GM21515 (cell line): Measurements from ENCODE around the gene CRYZL1.
A peak's percentile ranks its signal among the peaks of the same experiment; 100 is the strongest.
"Not testable (repeated sequence)": the region's sequence is repeated elsewhere in the genome, so short reads cannot be mapped to it uniquely, and the experiment has no call there.

Experiments used
- ATAC-seq: cut with Tn5 transposase; IDR thresholded peaks from one replicate; pipeline ENCODE4 v1.9.1; 2021; ENCODE audit not compliant: unreplicated experiment

The CRYZL1 gene

GRCh38 chr21:33640697-33641351 is 717 bp downstream of the CRYZL1 start:
- ATAC-seq = no peak

DNA sequence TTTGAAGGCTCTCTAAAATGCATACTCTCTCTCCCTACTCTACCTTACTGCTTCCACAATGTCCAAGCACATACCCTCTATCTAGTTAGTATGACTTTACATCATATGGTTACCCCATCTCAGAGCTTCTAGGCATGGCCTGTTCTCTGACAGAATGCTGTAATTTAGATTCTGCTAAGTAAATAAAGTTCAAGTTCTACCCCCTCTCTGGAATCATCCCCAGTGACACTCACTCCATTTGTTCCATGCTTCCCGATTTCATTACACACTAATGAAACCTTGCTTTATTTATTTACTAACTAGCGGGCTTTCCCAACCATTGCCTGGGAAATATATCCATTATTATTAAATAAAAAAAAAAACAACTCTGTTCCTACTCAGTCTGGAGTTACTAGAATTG is 7.3 kb downstream of the CRYZL1 start:
- no peak for ATAC-seq

DNA sequence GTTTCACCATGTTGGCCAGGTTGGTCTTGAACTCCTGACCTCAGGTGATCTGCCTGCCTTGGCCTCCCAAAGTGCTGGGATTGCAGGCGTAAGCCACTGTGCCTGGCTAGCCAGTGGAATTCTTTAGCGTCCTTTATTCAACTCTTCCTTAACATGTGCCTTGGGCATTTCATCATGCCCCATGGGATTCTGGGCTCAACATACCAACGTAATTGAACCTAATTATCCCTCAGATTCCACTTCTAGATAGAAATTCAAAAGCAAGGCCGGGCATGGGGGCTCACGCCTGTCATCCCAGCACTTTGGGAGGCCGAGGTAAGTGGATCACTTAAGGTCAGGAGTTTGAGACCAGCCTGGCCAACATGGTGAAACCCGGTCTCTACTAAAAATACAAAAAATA is 15.4 kb downstream of the CRYZL1 start:
- ATAC-seq = not testable (repeated sequence)

DNA sequence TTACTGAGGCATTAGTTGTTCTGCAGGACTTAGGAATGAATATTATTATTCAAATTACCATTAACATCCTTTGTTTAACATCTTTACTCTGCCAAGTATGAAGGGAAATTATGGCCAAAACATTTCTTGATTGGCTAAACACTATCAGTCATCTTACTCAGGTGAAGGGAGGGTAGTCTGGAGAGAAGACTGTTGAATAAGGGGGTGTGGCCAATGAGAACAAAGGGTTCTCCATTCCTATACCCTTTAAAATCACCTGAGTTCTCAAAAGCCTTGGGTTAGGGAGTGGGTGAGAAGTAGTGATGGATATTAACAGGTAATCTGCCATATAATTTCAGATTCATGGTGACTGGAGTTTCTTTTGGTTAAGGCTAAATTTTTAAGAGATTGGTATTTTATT is 19.3 kb downstream of the CRYZL1 start:
- no peak for ATAC-seq

DNA sequence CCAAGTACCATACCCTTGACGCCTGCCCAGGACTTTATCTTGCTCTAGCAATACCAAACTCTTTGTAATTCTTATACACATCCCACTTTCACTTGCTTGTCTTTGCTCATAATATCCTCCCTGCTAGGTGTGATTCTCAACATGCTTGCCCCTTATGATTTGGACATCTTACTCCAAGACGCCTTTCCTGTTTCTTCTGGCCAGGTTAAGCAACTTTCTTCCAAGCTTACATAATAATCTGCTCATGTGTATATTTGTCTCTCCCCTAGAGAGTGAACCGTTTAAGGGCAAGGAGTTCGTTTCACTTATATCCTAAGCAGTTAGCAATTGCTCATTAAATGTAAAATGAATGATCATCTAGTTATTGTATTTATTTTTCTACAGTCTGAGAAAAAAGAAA is 21.8 kb downstream of the CRYZL1 start:
- ATAC-seq = no peak

GRCh38 chr21:33618407-33618806 is 23.1 kb downstream of the CRYZL1 start:
- no peak for ATAC-seq

- ATAC-seq = not testable (repeated sequence)
Measured at GRCh38 chr21:33617565-33617964, 24.0 kb downstream of the CRYZL1 start.

GRCh38 chr21:33611006-33611744 is 30.4 kb downstream of the CRYZL1 start:
- no peak for ATAC-seq

GRCh38 chr21:33608559-33608958 is 33.0 kb downstream of the CRYZL1 start:
- ATAC-seq = no peak

DNA sequence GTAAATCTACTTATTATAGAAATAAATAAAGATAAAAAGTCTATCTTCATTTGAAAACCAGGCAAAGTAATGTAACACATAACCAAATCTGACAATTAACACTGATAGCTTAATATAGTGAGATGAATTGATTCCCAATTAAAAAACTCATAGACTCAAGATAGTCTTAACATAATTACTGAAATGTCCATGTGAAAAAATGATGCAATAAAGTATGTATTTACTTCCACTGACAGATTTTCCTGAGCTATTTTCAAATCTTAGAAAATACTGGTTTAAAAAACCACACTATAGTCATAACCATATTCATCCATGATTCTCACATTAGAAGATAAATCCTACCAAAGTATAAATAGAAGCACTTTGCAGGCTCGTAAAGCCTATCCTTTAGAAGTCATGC is 43.5 kb downstream of the CRYZL1 start:
- no peak for ATAC-seq

DNA sequence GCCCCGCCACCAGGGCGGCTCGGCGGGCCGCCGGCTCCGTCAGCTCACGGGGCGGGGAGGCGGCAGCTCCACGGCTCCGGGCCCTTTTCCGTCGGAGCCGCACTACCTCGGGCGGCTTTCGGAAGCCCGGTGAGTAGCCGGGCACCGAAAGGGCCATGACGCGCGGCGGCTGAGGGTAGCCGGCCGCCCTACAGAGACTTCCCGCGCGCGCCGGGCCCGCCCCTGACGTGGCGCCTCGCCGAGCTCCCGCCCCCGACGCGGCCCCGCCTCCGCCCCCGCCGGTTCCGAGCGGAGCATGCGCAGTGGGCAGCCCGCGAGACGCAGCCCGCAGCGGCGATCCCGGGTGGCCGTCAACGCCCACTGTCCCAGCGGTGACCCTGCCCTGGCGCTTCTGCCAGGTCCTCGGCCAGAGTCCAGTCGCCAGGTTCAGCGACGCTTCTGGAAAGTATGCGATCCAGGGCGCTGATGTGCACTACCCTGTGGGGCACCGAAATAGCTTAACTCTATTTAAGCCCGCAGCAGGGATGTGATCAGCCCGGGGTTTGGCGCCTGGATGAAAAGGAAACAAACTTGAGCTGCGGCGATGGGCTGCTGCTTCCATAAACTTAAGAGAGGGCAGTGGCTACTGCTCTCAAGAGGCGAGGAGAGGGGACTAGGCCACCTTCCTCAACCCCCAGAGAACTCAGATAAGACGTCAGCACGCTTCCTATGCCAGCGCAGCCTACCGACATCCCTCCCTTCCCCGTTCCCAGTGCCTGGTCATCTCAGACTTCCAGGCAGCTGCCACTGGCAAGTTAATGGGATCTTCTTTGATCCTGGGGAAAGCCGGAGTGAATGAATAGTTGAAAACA is 52.8 kb downstream of the CRYZL1 start, which contains the start of gene DONSON:
DONSON (minus strand) TSS at position 200 of the 851 bp plus-strand sequence; CDS start at position 157, 43 bp downstream.
- ATAC-seq = peak; percentile 87

- peak; percentile 25 for ATAC-seq
Measured at GRCh38 chr21:33587792-33588484, 53.6 kb downstream of the CRYZL1 start.

DNA sequence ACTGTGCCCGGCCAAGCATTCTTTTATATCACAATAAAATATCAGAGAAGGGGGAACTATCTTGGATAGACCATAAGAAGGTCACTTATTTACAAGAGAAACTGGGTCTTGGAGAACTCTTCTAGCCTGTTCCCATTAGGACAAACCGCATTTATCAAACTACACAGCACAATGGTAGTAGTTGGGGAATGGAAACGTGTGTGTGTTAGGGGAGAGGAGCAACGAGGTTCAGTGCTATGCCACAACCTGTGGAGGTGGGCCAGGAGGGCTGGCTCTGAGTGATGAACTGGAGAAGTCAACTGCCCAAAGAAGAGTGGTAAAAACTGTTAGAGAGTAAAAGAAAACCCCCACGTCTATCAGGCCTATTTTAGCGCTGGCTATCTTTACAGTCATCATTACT is 54.6 kb downstream of the CRYZL1 start:
- no peak for ATAC-seq

DNA sequence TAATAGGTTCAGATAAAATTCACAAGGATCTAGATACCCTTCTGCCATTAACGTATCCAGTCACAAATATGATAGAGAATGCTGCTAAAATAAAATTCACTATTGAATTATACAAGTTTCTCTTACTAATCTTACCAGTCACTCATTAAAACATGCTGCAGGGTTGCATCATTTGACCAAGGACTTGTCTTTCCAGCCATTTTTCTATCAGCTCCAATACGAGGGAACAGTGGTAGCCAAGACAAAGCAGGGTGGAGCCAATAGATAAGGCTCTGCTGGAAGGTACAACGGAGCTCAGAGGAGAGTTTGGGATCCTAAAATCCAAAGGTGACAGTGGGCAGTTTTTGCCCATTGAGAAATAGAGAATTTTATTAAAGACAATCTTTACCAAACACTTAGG is 57.1 kb downstream of the CRYZL1 start:
- ATAC-seq = no peak

DNA sequence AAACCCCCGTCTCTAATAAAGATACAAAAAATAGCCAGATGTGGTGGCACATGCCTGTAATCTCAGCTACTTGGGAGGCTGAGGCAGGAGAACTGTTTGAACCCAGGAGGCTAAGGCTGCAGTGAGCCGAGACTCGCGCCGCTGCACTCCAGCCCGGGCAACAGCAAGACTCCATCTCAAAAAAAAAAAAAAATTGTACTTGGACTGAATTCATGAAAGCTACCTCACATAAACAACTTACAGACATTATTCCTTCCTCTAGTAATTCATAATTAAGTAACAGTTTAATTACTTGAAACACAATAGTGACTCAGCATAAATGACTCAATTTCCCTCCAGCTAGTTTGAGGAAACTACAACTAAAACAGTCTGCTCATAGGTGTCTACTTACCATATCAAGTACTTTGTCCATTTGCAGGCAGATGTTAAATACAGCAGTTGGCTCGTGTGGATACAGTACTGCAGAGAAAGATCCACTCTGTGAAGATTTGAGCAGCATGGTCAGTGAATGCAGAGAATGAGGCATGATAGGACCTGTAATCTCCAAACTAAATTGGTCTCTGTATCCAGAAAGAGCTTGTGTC is 62.5 kb downstream of the CRYZL1 start:
- ATAC-seq = no peak

DNA sequence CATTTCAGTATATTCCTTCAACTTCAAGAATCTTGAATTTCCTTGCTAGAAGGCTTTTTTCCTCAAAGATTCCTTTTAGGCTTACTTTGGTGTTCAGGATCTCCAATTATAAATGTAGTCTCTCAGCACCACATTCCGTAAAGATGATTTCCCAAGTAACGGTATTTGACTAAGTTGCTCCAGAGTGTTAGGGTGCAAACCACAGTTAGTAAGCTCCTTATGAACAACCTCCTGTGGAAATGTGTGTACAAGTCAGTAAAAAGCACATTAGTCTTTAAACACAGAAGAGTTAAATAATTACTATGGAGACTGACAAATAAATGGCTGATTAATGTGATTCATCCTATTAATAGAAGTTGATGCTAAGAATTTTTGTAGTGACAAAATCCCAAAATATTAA is 63.3 kb downstream of the CRYZL1 start:
- ATAC-seq = no peak

DNA sequence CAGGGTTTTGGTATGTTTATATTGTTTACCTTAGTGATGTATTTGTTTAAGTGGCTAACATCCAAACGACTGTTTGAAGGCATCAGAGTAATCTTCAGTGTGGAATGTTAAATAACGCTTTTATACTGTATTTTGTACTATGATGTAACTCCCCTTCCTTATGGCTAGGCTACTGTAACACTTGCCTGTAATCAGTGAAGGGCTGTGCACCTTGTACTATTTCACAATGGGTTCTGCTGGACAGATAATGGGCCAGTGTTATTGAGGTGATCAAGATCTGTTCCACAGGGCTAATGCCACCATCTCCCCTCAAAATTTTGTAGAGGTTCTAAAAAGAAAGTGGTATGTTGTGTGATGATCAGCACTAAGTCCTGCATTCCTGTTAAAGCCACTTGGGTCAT is 64.8 kb downstream of the CRYZL1 start:
- not testable (repeated sequence) for ATAC-seq

- ATAC-seq = no peak
Measured at GRCh38 chr21:33572350-33572749, 69.2 kb downstream of the CRYZL1 start.

GRCh38 chr21:33569991-33570390 is 71.5 kb downstream of the CRYZL1 start:
- no peak for ATAC-seq

- no peak for ATAC-seq
Measured at GRCh38 chr21:33568448-33568847, 73.1 kb downstream of the CRYZL1 start.

- no peak for ATAC-seq
Measured at GRCh38 chr21:33567914-33568313, 73.6 kb downstream of the CRYZL1 start.
